HG02623 (cell line): ENCODE data around the gene SPINT2.

Source experiments
- ATAC-seq: cut with Tn5 transposase; IDR thresholded peaks from one replicate; pipeline ENCODE4 v1.9.1; 2021; ENCODE audit warnings: moderate library complexity; ENCODE audit not compliant: unreplicated experiment

SPINT2 gene

GRCh38 chr19:38291855-38292254 lies 27.5 kb downstream of the SPINT2 start:
- ATAC-seq: no peak

GRCh38 chr19:38293281-38293680 lies 28.9 kb downstream of the SPINT2 start:
- no peak for ATAC-seq

GRCh38 chr19:38294090-38294489 lies 29.7 kb downstream of the SPINT2 start:
- ATAC-seq: no peak

- no peak for ATAC-seq
Observed at GRCh38 chr19:38298821-38299680, 34.7 kb downstream of the SPINT2 start.

- no peak for ATAC-seq
Observed at GRCh38 chr19:38303517-38304351, 39.4 kb downstream of the SPINT2 start, which contains the start of gene C19orf33. Gene C19orf33, plus strand, starts transcription at chr19:38304251. Its CDS starts 11 bp downstream, at chr19:38304262.

GRCh38 chr19:38304352-38304865 lies 40.0 kb downstream of the SPINT2 start:
- ATAC-seq: no peak

- no peak for ATAC-seq
Observed at GRCh38 chr19:38304866-38305429, 40.6 kb downstream of the SPINT2 start.

GRCh38 chr19:38306236-38306635 lies 41.9 kb downstream of the SPINT2 start:
- ATAC-seq: no peak

GRCh38 chr19:38307076-38307475 lies 42.7 kb downstream of the SPINT2 start:
- ATAC-seq: no peak

GRCh38 chr19:38307597-38307996 lies 43.2 kb downstream of the SPINT2 start:
- no peak for ATAC-seq

GRCh38 chr19:38308006-38308766 lies 43.8 kb downstream of the SPINT2 start:
- ATAC-seq: no peak

- ATAC-seq: no peak
Observed at GRCh38 chr19:38308926-38309614, 44.7 kb downstream of the SPINT2 start.

GRCh38 chr19:38309615-38310278 lies 45.4 kb downstream of the SPINT2 start:
- no peak for ATAC-seq

- ATAC-seq: no peak
Observed at GRCh38 chr19:38310279-38310670, 45.9 kb downstream of the SPINT2 start.

GRCh38 chr19:38310986-38311385 lies 46.6 kb downstream of the SPINT2 start:
- ATAC-seq: no peak

- ATAC-seq: peak; percentile 85
Observed at GRCh38 chr19:38315657-38316476, 51.5 kb downstream of the SPINT2 start, which contains the start of gene YIF1B. Gene YIF1B, minus strand, starts transcription at chr19:38315947. Its CDS starts 30 bp downstream, at chr19:38315917.

- ATAC-seq: peak; percentile 1
Observed at GRCh38 chr19:38316477-38317067, 52.2 kb downstream of the SPINT2 start.

GRCh38 chr19:38317104-38317612 lies 52.8 kb downstream of the SPINT2 start:
- ATAC-seq: no peak
